Neuronal stem cell (in vitro differentiated cells): Measurements from ENCODE around the gene SMG9.

Experiments used
- DNase-seq: peaks from one replicate; pipeline ENCODE4 v3.0.0-alpha.2; 2013; ENCODE audit warnings: low spot score
- H2AFZ ChIP-seq: one replicate; pipeline ENCODE4 v1.6.1; 2013; ENCODE audit warnings: mild to moderate bottlenecking, low read length, inconsistent platforms
- H2AK5ac ChIP-seq: 2 replicates; pipeline ENCODE4 v1.6.1; 2013; ENCODE audit warnings: low read depth, mild to moderate bottlenecking, inconsistent platforms, low read length, moderate library complexity, mixed read lengths
- H2BK120ac ChIP-seq: 2 replicates; pipeline ENCODE4 v1.6.1; 2013; ENCODE audit warnings: low read depth, mild to moderate bottlenecking, inconsistent platforms, low read length, moderate library complexity, mixed read lengths
- H2BK12ac ChIP-seq: one replicate; pipeline ENCODE4 v1.6.1; 2013; ENCODE audit warnings: low read length, inconsistent platforms
- H2BK15ac ChIP-seq: 2 replicates; pipeline ENCODE4 v1.6.1; 2013; ENCODE audit warnings: mild to moderate bottlenecking, low read length, inconsistent platforms, mixed read lengths
- H2BK5ac ChIP-seq: one replicate; pipeline ENCODE4 v1.6.1; 2013; ENCODE audit warnings: inconsistent platforms, mild to moderate bottlenecking, low read length, moderate library complexity
- H3K14ac ChIP-seq: one replicate; pipeline ENCODE4 v1.6.1; 2013; ENCODE audit warnings: low read length, inconsistent platforms
- H3K18ac ChIP-seq: 2 replicates; pipeline ENCODE4 v1.6.1; 2013; ENCODE audit warnings: low read length, inconsistent platforms
- H3K23ac ChIP-seq: 2 replicates; pipeline ENCODE4 v1.6.1; 2013; ENCODE audit warnings: low read depth, mild to moderate bottlenecking, mixed read lengths, low read length, inconsistent platforms; ENCODE audit not compliant: poor library complexity
- H3K27ac ChIP-seq: replicated peaks from 3 replicates; pipeline ENCODE4 v1.5.1; 2013; ENCODE audit warnings: low read length, inconsistent platforms
- H3K27me3 ChIP-seq, 3 experiments: 2 replicates each; pipeline ENCODE4 v1.6.1; 2013; ENCODE audit warnings: low read length in 3 of 3, mild to moderate bottlenecking in 2 of 3, inconsistent platforms in 1 of 3, low read depth in 1 of 3, mixed read lengths in 1 of 3, moderate library complexity in 1 of 3; ENCODE audit not compliant: control insufficient read depth in 3 of 3, insufficient read depth in 3 of 3
- H3K36me3 ChIP-seq, 2 donors: replicated peaks in 1 of 2; 2 replicates each; pipeline ENCODE4 v1.6.1; 2013; ENCODE audit warnings: low read length in 2 of 2; ENCODE audit not compliant: control insufficient read depth in 2 of 2, insufficient read depth in 2 of 2
- H3K4ac ChIP-seq: 2 replicates; pipeline ENCODE4 v1.6.1; 2013; ENCODE audit warnings: inconsistent platforms, mild to moderate bottlenecking, low read length, moderate library complexity
- H3K4me1 ChIP-seq, 2 donors: 1 replicate in 1 of 2; 2 replicates in 1 of 2; pipeline ENCODE4 v1.6.1; 2013; ENCODE audit warnings: low read length in 2 of 2, low read depth in 1 of 2; ENCODE audit not compliant: control insufficient read depth in 2 of 2, insufficient read depth in 1 of 2
- H3K4me2 ChIP-seq: one replicate; pipeline ENCODE4 v1.6.1; 2013; ENCODE audit warnings: mild to moderate bottlenecking, low read length, inconsistent platforms; ENCODE audit not compliant: insufficient read depth, poor library complexity, severe bottlenecking
- H3K4me3 ChIP-seq, 2 donors: 2 replicates each; pipeline ENCODE4 v1.5.1; 2013; ENCODE audit warnings: low read length in 2 of 2, mild to moderate bottlenecking in 2 of 2, inconsistent platforms in 1 of 2, moderate library complexity in 1 of 2
- H3K79me1 ChIP-seq: one replicate; pipeline ENCODE4 v1.6.1; 2013; ENCODE audit warnings: low read depth, mild to moderate bottlenecking, inconsistent platforms, low read length, moderate library complexity
- H3K9ac ChIP-seq: one replicate; pipeline ENCODE4 v1.6.1; 2013; ENCODE audit warnings: mild to moderate bottlenecking, low read depth, low read length, inconsistent platforms; ENCODE audit not compliant: poor library complexity
- H3K9me3 ChIP-seq, 2 donors: replicated peaks in 1 of 2; 2 replicates each; pipeline versions ENCODE3 to v1.6.1; 2013; ENCODE audit warnings: low read length in 2 of 2, mild to moderate bottlenecking in 2 of 2, inconsistent platforms in 1 of 2, low read depth in 1 of 2, mixed read lengths in 1 of 2, moderate library complexity in 1 of 2; ENCODE audit not compliant: control insufficient read depth in 2 of 2, insufficient read depth in 1 of 2
- H4K8ac ChIP-seq: one replicate; pipeline ENCODE4 v1.6.1; 2013; ENCODE audit warnings: low read depth, mild to moderate bottlenecking, inconsistent platforms, low read length, moderate library complexity
- H4K91ac ChIP-seq: one replicate; pipeline ENCODE4 v1.6.1; 2013; ENCODE audit warnings: low read length, low read depth, mild to moderate bottlenecking, inconsistent platforms; ENCODE audit not compliant: poor library complexity
- WGBS, 2 donors: extraction: QIAGEN DNeasy Blood & Tissue Kit; methylation state at CpG; one replicate each; pipeline ENCODE4 v1.1.7; 2013; ENCODE audit warnings: missing lambda C conversion rate in 2 of 2, mixed read lengths in 1 of 2; ENCODE audit not compliant: insufficient read length in 2 of 2, insufficient replicate concordance in 1 of 2; ENCODE audit errors: extremely low coverage in 2 of 2; 5-methylcytosine and 5-hydroxymethylcytosine counted together

Gene SMG9

GRCh38 chr19:43749152-43749551 is 5.6 kb downstream of the SMG9 start:
- Histone ChIP-seq H2BK5ac (no peak overlapping the region), H3K36me3 (peaks cover 38 to 78% of the 10 kb centered on the region in 2 donors), H4K91ac (no peak overlapping the region), H3K4me1 (no peaks in the 10 kb centered on the region), H3K9me3 (no peaks in the 10 kb centered on the region), H3K4me2 (no peak overlapping the region), H3K79me1 (peaks cover 3% of the 10 kb centered on the region), H4K8ac (no peak overlapping the region), H3K4ac (no peak overlapping the region), H2AFZ (no peak overlapping the region), H2BK15ac (no peak overlapping the region), H3K27me3 (no peaks in the 10 kb centered on the region), H3K4me3 (no peak overlapping the region), H3K27ac (no peak overlapping the region), H2AK5ac (no peak overlapping the region), H3K9ac (no peak overlapping the region), H2BK120ac (no peak overlapping the region), H3K18ac (no peak overlapping the region), H3K23ac (no peak overlapping the region), H2BK12ac (no peak overlapping the region), H3K14ac (no peak overlapping the region)
- no peak for DNase-seq
- WGBS, 2 donors, result no CpG with 5 or more reads among the region's 7 CpGs

- Histone ChIP-seq H3K4me1 (no peaks in the 10 kb centered on the region), H3K79me1 (peaks cover 3% of the 10 kb centered on the region), H3K4ac (no peak overlapping the region), H2AFZ (no peak overlapping the region), H3K27me3 (no peaks in the 10 kb centered on the region), H2AK5ac (no peak overlapping the region), H2BK15ac (no peak overlapping the region), H3K14ac (no peak overlapping the region), H3K18ac (no peak overlapping the region), H2BK5ac (no peak overlapping the region), H4K8ac (no peak overlapping the region), H3K27ac (no peak overlapping the region), H3K4me2 (no peak overlapping the region), H3K4me3 (no peak overlapping the region), H3K36me3 (peaks cover 42 to 83% of the 10 kb centered on the region in 2 donors), H3K9me3 (no peaks in the 10 kb centered on the region), H3K9ac (no peak overlapping the region), H4K91ac (no peak overlapping the region), H3K23ac (no peak overlapping the region), H2BK120ac (no peak overlapping the region), H2BK12ac (no peak overlapping the region)
- DNase-seq, result no peak
- WGBS, 2 donors, result no CpG with 5 or more reads among the region's 4 CpGs
Measured at GRCh38 chr19:43748685-43749084, 6.1 kb downstream of the SMG9 start.

GRCh38 chr19:43748205-43748594 is 6.6 kb downstream of the SMG9 start:
- Histone ChIP-seq H4K8ac (no peak overlapping the region), H3K14ac (no peak overlapping the region), H3K27me3 (no peaks in the 10 kb centered on the region), H2AFZ (no peak overlapping the region), H3K4ac (no peak overlapping the region), H3K4me1 (no peaks in the 10 kb centered on the region), H3K36me3 (peaks cover 44 to 88% of the 10 kb centered on the region in 2 donors), H3K9me3 (no peaks in the 10 kb centered on the region), H3K23ac (no peak overlapping the region), H2BK15ac (no peak overlapping the region), H4K91ac (no peak overlapping the region), H3K9ac (no peak overlapping the region), H3K4me3 (no peak overlapping the region), H2BK5ac (no peak overlapping the region), H2AK5ac (no peak overlapping the region), H3K4me2 (no peak overlapping the region), H3K27ac (no peak overlapping the region), H3K79me1 (peaks cover 3% of the 10 kb centered on the region), H2BK12ac (no peak overlapping the region), H2BK120ac (no peak overlapping the region), H3K18ac (no peak overlapping the region)
- DNase-seq, result no peak
- WGBS, 2 donors, result no CpG with 5 or more reads among the region's 4 CpGs

GRCh38 chr19:43747557-43748204 is 7.1 kb downstream of the SMG9 start:
- no peak for DNase-seq
- H3K27me3 ChIP-seq, result no peaks in the 10 kb centered on the region
- peaks cover 46 to 89% of the 10 kb centered on the region in 2 donors for H3K36me3 ChIP-seq
- H2AFZ ChIP-seq, result no peak overlapping the region
- H3K27ac ChIP-seq, result no peak overlapping the region
- no peak overlapping the region for H3K9ac ChIP-seq
- no peaks in the 10 kb centered on the region for H3K4me1 ChIP-seq
- no peak overlapping the region for H3K18ac ChIP-seq
- H4K8ac ChIP-seq, result no peak overlapping the region
- H2BK12ac ChIP-seq, result no peak overlapping the region
- no peak overlapping the region for H3K23ac ChIP-seq
- no peak overlapping the region for H3K4me2 ChIP-seq
- no peak overlapping the region for H3K14ac ChIP-seq
- no peak overlapping the region for H2BK5ac ChIP-seq
- H3K9me3 ChIP-seq, result no peaks in the 10 kb centered on the region
- H2BK15ac ChIP-seq, result no peak overlapping the region
- H4K91ac ChIP-seq, result no peak overlapping the region
- WGBS, 2 donors, result no CpG with 5 or more reads among the region's 16 CpGs
- no peak overlapping the region for H2AK5ac ChIP-seq
- H2BK120ac ChIP-seq, result no peak overlapping the region
- H3K4me3 ChIP-seq, result no peak overlapping the region
- H3K79me1 ChIP-seq, result peaks cover 3% of the 10 kb centered on the region
- H3K4ac ChIP-seq, result no peak overlapping the region
